Lung (tissue), 12 donors: ENCODE measurements around the gene PLCXD3. TPM values are rescaled to one million over a fixed set of nuclear protein-coding genes. Genes with fewer than 3 reads are reported as not detected.
A peak's percentile ranks its signal among the peaks of the same experiment; 100 is the strongest.

Experiments used
- ATAC-seq: fragments of 200-7000 bp; cut with Tn5 transposase; one replicate; pipeline ENCODE4 v1.9.1; 2020; ENCODE audit warnings: moderate number of reproducible peaks; ENCODE audit not compliant: insufficient read depth, low FRiP score
- DNase-seq, 3 donors: peaks; one replicate each; pipeline ENCODE4 v3.0.0-alpha.2; 2013 to 2017
- H3K27ac ChIP-seq, 2 donors: one replicate each; pipeline ENCODE4 v1.5.1; 2013; ENCODE audit warnings: mild to moderate bottlenecking in 2 of 2, moderate library complexity in 2 of 2, control low read depth in 1 of 2, inconsistent platforms in 1 of 2, low read depth in 1 of 2, low read length in 1 of 2
- H3K27me3 ChIP-seq, 3 donors: one replicate each; pipeline ENCODE4 v1.5.1; 2013; ENCODE audit warnings: low read length in 2 of 3; ENCODE audit not compliant: control insufficient read depth in 3 of 3, insufficient read depth in 3 of 3
- H3K36me3 ChIP-seq, 4 donors: one replicate each; pipeline ENCODE4 v1.5.1; 2013; ENCODE audit warnings: low read length in 4 of 4, mild to moderate bottlenecking in 1 of 4, moderate library complexity in 1 of 4; ENCODE audit not compliant: control insufficient read depth in 4 of 4, insufficient read depth in 4 of 4
- H3K4me1 ChIP-seq, 5 donors: one replicate each; pipeline ENCODE4 v1.5.1; 2013; ENCODE audit warnings: low read length in 5 of 5, mild to moderate bottlenecking in 2 of 5, moderate library complexity in 1 of 5; ENCODE audit not compliant: control insufficient read depth in 5 of 5, insufficient read depth in 5 of 5
- H3K4me3 ChIP-seq: one replicate; pipeline ENCODE4 v1.5.1; 2013; ENCODE audit warnings: mild to moderate bottlenecking, control low read depth, moderate library complexity
- H3K9ac ChIP-seq, 2 donors: one replicate each; pipeline ENCODE4 v1.5.1; 2013; ENCODE audit warnings: low read length in 2 of 2, control low read depth in 1 of 2; ENCODE audit not compliant: insufficient read depth in 1 of 2
- H3K9me3 ChIP-seq, 4 donors: one replicate each; pipeline ENCODE4 v1.5.1; 2013; ENCODE audit warnings: low read length in 3 of 4, mild to moderate bottlenecking in 1 of 4, moderate library complexity in 1 of 4; ENCODE audit not compliant: control insufficient read depth in 4 of 4, insufficient read depth in 3 of 4
- WGBS, 2 donors: extraction: QIAGEN DNeasy Blood & Tissue Kit; methylation state at CpG; one replicate each; pipeline ENCODE4 v1.1.7; 2013; 5-methylcytosine and 5-hydroxymethylcytosine counted together
- polyA plus RNA-seq, 2 donors: library from polyadenylated mRNA; stranded (reverse); fragments of 200-250 nt; gene quantifications; one replicate each; pipeline ENCODE4 v1.2.1, GENCODE V29; 2013
- total RNA-seq, 2 donors: library from RNA; depleted of rRNA in 1 of 2; stranded (reverse); fragments of >200 nt in 1 of 2; gene quantifications; one replicate each; pipeline ENCODE4 v1.2.1, GENCODE V29; 2014 to 2021
- TF ChIP-seq, protein P1 (sequence below): IDR thresholded peaks from 2 replicates; pipeline ENCODE4 v1.5.1; 2012; ENCODE audit warnings: mild to moderate bottlenecking; ENCODE audit errors: control extremely low read depth, extremely low read depth
- donor health status: control.
- donor health status: control.
- donor health status: Bipolar disorder and iron deficiency.
- donor health status: healthy.
- donor health status: DM: yes; HTN: yes; CAD: no.

PLCXD3 gene
- total and polyA plus RNA-seq, 4 donors, result 0.38 to 2.1 (median 0.54) TPM

DNA sequence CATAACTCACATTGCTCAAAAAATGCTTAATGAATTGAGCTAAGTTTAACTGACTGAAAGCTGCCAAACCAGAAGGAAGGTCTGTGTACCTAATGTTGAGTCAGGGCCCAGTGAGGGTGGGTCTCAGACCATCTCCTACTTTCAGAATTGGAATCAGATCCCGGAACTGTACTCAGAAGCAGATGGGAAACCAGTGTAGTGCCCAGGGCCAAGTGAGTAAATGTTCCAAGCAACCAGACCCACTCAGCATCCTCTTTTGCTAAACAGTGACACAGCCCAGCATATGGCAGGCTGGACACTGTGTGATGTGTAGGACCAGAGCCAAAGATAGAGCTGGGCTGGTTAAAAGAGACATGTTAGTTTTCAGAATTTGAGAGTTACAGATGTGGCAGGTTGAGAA, 94.1 kb downstream of the PLCXD3 start:
- H3K9me3 ChIP-seq, result no peaks in the 10 kb centered on the region
- no peak overlapping the region for H3K9ac ChIP-seq
- H3K27ac ChIP-seq, result peak overlapping the region in 1 of 2 donors; percentile 91
- 81 to 94% methylated on average over 1 of the region's 1 CpG for WGBS, 2 donors
- ATAC-seq (no peak), DNase-seq (no peak)
- peaks cover 0 to 5% (median 0%) of the 10 kb centered on the region in 4 donors for H3K36me3 ChIP-seq
- no peak overlapping the region for H3K4me3 ChIP-seq
- TF ChIP-seq, protein P1, sequence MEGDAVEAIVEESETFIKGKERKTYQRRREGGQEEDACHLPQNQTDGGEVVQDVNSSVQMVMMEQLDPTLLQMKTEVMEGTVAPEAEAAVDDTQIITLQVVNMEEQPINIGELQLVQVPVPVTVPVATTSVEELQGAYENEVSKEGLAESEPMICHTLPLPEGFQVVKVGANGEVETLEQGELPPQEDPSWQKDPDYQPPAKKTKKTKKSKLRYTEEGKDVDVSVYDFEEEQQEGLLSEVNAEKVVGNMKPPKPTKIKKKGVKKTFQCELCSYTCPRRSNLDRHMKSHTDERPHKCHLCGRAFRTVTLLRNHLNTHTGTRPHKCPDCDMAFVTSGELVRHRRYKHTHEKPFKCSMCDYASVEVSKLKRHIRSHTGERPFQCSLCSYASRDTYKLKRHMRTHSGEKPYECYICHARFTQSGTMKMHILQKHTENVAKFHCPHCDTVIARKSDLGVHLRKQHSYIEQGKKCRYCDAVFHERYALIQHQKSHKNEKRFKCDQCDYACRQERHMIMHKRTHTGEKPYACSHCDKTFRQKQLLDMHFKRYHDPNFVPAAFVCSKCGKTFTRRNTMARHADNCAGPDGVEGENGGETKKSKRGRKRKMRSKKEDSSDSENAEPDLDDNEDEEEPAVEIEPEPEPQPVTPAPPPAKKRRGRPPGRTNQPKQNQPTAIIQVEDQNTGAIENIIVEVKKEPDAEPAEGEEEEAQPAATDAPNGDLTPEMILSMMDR, result no peak
- H3K27me3 ChIP-seq, result no peaks in the 10 kb centered on the region
- peaks cover 0 to 23% (median 0%) of the 10 kb centered on the region in 5 donors for H3K4me1 ChIP-seq

DNA sequence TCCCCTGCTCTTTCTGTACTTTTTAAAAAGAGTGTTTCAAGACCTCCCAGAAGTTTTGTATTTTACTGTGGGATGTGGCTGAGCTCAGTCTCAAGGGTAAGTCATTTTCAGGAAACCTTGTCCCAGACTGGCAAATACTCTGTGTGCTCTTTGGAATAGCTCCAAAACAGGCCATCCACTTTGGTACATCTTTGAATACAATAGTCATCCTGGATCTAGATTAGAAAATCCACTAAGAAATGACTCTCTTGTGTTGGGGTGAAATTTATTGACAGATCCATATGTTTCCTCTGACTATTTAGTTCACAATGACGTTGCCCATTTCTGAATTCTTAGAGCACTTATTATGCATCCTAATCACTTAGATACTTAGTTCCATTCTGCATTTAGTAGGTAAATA, 95.2 kb downstream of the PLCXD3 start:
- Histone ChIP-seq H3K4me1 (peaks cover 0 to 27% (median 0%) of the 10 kb centered on the region in 5 donors), H3K4me3 (no peak overlapping the region), H3K36me3 (peaks cover 0 to 5% (median 0%) of the 10 kb centered on the region in 4 donors), H3K9ac (no peak overlapping the region), H3K27ac (peak overlapping the region in 1 of 2 donors; percentile 91), H3K27me3 (no peaks in the 10 kb centered on the region), H3K9me3 (no peaks in the 10 kb centered on the region)
- DNase-seq (no peak), ATAC-seq (no peak)
- TF ChIP-seq, protein P1, result no peak
- 73 to 86% methylated on average over 1 of the region's 1 CpG for WGBS, 2 donors

DNA sequence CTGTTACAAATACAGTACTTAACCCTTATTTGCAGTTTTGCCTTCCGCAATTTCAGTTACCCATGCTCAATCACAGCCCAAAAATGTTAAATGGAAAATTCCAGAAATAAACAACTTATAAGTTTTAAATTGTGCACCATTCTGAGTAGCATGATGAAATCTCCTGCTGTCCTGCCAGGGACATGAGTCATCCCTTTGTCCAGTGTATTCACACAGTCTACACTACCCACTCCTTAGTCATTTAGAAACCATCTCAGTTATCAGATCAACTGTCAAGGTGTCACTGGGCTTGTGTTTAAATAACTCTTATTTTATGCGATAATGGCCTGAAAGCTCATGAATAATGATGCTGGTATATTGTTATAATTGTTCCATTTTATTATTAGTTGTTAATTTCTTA, 95.8 kb downstream of the PLCXD3 start:
- no peak for DNase-seq
- TF ChIP-seq, protein P1, result no peak
- WGBS, 2 donors, result 87 to 93% methylated on average over 2 of the region's 2 CpGs
- H3K27me3 ChIP-seq, result no peaks in the 10 kb centered on the region
- ATAC-seq, result no peak
- peak overlapping the region in 1 of 2 donors; percentile 82 for H3K27ac ChIP-seq
- H3K9ac ChIP-seq, result no peak overlapping the region
- H3K9me3 ChIP-seq, result no peaks in the 10 kb centered on the region
- no peak overlapping the region for H3K4me3 ChIP-seq
- peaks cover 0 to 27% (median 0%) of the 10 kb centered on the region in 5 donors for H3K4me1 ChIP-seq
- H3K36me3 ChIP-seq, result peaks cover 0 to 5% (median 0%) of the 10 kb centered on the region in 4 donors

DNA sequence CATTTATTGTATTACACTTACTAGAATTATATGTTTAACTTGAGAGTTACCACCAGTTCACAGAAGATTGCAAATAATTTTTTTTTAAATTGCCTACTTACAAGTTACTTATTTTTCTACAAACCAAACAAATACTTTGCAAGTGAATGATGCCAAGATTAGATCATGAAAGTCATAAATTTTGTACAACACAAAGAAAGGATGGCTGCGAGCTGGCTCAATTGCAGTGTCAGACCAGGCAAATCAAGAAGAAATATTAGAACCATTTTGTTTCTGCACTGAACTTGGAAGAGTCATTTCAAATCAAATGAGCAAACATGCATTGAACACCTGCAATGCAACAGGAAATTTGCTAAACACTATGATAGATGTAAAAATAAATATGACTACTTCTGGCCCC, 97.3 kb downstream of the PLCXD3 start:
- no peak for DNase-seq
- no peak for ATAC-seq
- H3K4me3 ChIP-seq, result no peak overlapping the region
- peaks cover 0 to 5% (median 0%) of the 10 kb centered on the region in 4 donors for H3K36me3 ChIP-seq
- TF ChIP-seq, protein P1, result no peak
- H3K9ac ChIP-seq, result no peak overlapping the region
- no peaks in the 10 kb centered on the region for H3K9me3 ChIP-seq
- WGBS, 2 donors, result 63 to 80% methylated on average over 1 of the region's 1 CpG
- H3K4me1 ChIP-seq, result peaks cover 0 to 25% (median 0%) of the 10 kb centered on the region in 5 donors
- peak overlapping the region in 1 of 2 donors; percentile 82 for H3K27ac ChIP-seq
- H3K27me3 ChIP-seq, result no peaks in the 10 kb centered on the region
